ENCODE results near the gene NUP62CL. TPM values are rescaled to one million over a fixed set of nuclear protein-coding genes. Genes with fewer than 3 reads are reported as not detected.

NUP62CL gene, protein sequence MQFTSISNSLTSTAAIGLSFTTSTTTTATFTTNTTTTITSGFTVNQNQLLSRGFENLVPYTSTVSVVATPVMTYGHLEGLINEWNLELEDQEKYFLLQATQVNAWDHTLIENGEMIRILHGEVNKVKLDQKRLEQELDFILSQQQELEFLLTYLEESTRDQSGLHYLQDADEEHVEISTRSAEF
- total RNA-seq (2022; extraction: Qiagen RNA extraction; ENCODE audit: low read depth): 13.3 to 20.0 TPM (median 15.5 TPM) in 5 replicates

DNA sequence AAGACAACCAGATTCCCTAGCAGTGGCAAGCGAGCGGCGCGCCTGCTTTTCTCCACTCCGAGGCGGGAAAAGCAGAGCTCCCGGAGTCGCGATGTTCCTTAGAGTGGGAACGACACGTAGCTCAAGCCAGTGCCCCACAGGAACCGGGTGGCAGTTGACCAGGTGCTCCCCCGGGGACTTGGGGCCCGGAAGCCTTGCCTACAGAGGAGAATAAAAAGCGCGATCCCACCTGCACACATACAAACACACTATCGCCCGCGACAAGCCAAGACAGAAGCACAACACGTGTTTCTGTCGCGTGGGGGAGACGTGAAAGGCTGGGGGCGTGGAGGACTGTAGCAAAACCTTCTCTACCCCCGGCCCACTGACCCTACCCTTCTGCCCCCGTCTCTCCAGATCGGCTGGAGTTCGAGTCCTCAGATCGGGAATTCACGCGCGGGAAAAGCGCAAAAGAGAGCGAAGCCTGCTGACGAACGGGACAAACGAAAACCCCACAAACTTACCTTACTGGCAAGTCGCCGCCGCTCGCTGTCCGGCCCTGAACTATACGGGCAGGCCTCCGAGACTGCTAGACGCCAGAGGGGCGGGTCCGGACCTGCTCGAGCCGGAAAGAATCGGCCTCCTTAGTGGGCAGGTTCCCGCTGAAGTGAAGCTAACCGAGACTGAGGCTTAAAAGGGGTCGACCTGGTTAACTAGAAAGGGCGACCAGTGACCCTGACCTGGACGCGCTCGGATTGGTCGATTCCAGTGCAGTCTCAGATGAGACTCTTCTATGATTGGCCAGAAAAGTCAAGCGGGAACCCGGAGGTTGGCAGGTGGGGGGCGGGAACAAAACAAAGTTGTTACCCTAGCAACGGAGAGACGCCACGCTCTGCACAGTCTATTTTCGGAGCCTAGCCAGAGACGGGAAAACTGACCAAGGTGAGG, at the start of gene NUP62CL, which contains the start of gene DNAAF6:
Gene NUP62CL, minus strand, starts transcription at position 664 of the 927 bp plus-strand sequence. CDS start 31,287 bp downstream, outside the sequence.
Gene DNAAF6, plus strand, starts transcription at position 842 of the 927 bp plus-strand sequence. CDS start 6,265 bp downstream, outside the sequence.

DNA sequence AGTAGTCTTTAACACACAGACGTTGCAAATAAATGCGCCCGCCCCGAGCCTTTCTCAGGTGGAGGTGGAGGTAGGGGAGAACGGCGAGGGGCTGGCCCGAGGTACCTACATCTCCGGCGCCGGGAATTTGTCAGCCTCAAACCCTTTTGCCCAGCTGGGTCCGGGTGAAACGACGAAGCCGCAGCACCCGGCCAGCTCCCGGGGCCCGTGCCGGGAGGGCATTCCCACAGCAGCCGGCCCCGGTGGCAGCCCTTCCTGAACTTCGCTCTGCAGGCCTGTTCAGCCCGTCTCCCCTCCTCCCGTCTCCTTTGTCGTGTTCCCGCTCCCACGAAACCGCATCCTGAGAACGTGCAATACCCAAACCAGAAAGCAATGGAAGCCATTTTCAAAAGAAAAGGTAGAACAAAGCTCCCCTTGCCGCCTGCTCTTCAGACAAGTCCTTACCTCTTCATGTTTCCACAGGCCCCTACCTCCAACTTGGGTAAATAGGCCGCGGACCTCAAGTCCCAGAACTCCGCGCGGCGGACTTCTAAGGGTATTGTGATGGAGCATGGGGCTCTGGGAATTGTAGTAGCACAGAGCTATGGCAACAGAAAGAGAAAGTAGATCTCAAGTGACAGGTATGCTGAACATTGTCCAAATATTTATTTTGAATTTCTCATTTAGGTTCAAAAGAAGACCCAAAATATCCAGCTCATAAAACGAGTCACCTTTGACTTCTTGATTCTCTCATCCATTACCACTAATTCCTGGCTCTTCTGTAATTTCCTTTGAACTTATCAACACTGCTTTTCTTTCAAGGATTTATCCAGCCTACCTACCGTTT, 87.7 kb downstream of the NUP62CL start, which contains the start of gene RBM41:
Gene RBM41, minus strand, starts transcription at position 501 of the 826 bp plus-strand sequence. Its CDS starts 49 bp downstream, at position 452.

Other genes with a start within 250 kb of the NUP62CL start
- 32.7 to 46.9 TPM (median 33.4 TPM) in 5 replicates for gene MORC4, start 206.2 kb downstream of the NUP62CL start, total RNA-seq (2022; extraction: Qiagen RNA extraction; ENCODE audit: low read depth)
- 7.1 to 13.8 TPM (median 9.5 TPM) in 5 replicates for gene RBM41, start 87.6 kb downstream of the NUP62CL start, total RNA-seq (2022; extraction: Qiagen RNA extraction; ENCODE audit: low read depth)
- gene DNAAF6, start 178 bp upstream of the NUP62CL start, total RNA-seq (2022; extraction: Qiagen RNA extraction; ENCODE audit: low read depth): not detected in 5 replicates
- gene FRMPD3, start 243.2 kb upstream of the NUP62CL start, total RNA-seq (2022; extraction: Qiagen RNA extraction; ENCODE audit: low read depth): 0.07 to 0.12 TPM (median 0.08 TPM) in 5 replicates

All from A549 treated with ZK216348 at 1 μM for 4 hours (cell line).